NCI-H1417 treated with DMSO at 0.1 percent for 48 hours (cell line): Measurements from ENCODE around the gene OR10V1.
"Not testable (repeated sequence)": the region's sequence is repeated elsewhere in the genome, so short reads cannot be mapped to it uniquely, and the experiment has no call there.

Experiments used
- DNase-seq: peaks from one replicate; lab custom pipeline; 2025; lab: John Stamatoyannopoulos, UW

Gene OR10V1

GRCh38 chr11:59708537-59708936 is 5.1 kb downstream of the OR10V1 start:
- DNase-seq = no peak

- DNase-seq = no peak
These were observed 6.3 kb downstream of the OR10V1 start for GRCh38 chr11:59707371-59707770.

- no peak for DNase-seq
These were observed 6.9 kb downstream of the OR10V1 start for GRCh38 chr11:59706518-59707285.

DNA sequence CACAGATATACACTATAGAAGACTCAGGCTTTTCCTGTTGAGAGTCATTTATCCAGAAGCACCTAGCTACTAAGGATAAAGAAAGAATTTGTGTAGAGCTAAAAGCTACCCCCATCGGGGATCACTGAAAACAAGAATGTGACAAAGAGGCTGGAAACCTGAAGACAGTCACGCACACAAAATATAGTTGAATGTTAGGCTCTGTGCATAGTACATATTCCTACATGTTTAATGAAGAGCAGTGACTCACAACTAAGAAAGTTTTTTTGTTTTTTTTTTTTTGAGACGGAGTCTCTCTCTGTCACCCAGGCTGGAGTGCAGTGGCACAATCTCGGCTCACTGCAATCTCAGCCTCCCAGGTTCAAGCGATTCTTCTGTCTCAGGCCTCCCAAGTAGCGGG is 8.4 kb downstream of the OR10V1 start:
- no peak for DNase-seq

- DNase-seq = not testable (repeated sequence)
These were observed 10.1 kb downstream of the OR10V1 start for GRCh38 chr11:59703515-59703914.

DNA sequence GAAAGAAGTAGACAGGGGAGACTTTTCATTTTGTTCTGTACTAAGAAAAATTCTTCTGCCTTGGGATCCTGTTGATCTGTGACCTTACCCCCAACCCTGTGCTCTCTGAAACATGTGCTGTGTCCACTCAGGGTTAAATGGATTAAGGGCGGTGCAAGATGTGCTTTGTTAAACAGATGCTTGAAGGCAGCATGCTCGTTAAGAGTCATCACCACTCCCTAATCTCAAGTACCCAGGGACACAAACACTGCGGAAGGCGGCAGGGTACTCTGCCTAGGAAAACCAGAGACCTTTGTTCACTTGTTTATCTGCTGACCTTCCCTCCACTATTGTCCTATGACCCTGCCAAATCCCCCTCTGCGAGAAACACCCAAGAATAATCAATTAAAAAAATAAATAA is 13.5 kb downstream of the OR10V1 start:
- not testable (repeated sequence) for DNase-seq

DNA sequence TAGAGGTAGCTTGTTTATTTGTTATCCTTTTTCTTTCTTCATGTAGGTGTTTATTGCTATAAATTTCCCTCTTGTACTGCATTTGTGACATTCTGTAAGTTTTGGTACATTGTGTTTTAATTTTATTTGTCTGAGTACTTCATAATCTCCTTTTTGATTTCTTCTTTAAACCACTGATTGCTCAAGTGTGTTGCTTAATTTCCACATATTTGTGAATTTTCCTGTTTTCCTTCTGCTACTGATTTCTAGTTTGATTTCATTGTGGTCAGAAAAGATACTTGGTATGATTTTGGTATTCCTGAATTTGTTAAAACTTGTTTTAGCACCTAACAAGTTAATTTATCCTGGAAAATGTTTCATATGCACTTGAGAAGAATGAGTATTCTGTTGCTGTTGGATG is 15.1 kb downstream of the OR10V1 start:
- DNase-seq = no peak

- no peak for DNase-seq
These were observed 20.7 kb downstream of the OR10V1 start for GRCh38 chr11:59692915-59693314.

GRCh38 chr11:59691156-59691555 is 22.5 kb downstream of the OR10V1 start:
- no peak for DNase-seq

DNA sequence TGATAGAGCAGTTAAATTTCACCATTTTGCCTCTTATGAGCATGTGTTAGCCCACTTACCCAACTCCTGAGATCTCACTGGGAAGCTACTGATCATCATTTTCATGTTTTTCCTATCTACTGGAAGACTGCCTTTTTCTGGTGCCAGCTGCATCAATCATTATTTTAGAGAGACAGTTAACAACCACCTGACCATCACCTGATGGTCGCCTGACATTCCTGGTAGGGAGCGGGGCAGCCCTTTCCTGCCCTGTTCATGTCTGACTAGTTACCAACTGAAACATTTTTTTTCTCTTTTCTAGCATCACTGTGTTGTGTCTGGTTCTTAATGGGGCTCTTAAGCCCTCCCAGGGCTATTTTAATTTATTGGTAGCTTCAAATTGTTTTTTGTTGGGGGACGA is 24.6 kb downstream of the OR10V1 start:
- DNase-seq = no peak

GRCh38 chr11:59681260-59681725 is 32.4 kb downstream of the OR10V1 start:
- not testable (repeated sequence) for DNase-seq

GRCh38 chr11:59680287-59681154 is 33.1 kb downstream of the OR10V1 start:
- no peak for DNase-seq

GRCh38 chr11:59679347-59679746 is 34.3 kb downstream of the OR10V1 start:
- no peak for DNase-seq

- no peak for DNase-seq
These were observed 34.9 kb downstream of the OR10V1 start for GRCh38 chr11:59678813-59679165.

DNA sequence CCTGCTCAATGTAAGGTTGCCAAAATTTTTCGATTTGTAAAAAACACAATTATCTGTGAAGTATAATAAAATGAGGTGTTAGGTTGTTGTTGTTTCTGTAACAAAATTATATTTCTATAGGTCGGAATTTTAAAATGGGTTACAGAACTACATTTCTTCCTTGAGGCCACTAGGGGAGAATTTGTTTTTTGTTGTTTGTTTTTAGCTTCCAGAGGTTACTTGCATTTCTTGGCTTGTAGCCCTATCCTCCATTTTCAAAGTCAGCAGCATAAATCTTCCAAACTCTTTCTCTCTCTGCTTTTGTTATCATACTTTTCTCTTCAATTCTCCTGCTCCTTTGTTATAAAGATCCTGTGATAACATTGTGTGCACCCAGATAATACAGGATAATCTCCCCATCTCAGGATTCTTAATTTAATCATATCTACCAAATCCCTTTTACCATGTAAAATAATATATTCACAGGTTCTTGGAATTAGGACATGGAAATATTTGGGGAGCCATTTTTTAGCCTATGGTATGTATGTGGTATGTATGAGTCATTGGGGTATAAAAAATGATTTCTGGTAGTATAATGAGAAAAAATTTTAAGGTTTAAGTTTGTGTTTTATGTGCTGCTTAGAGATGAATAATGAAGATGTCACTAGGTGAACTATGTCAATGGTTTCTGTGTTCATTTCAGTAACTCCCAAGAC is 35.4 kb downstream of the OR10V1 start:
- DNase-seq = no peak

GRCh38 chr11:59676205-59676604 is 37.4 kb downstream of the OR10V1 start:
- no peak for DNase-seq

DNA sequence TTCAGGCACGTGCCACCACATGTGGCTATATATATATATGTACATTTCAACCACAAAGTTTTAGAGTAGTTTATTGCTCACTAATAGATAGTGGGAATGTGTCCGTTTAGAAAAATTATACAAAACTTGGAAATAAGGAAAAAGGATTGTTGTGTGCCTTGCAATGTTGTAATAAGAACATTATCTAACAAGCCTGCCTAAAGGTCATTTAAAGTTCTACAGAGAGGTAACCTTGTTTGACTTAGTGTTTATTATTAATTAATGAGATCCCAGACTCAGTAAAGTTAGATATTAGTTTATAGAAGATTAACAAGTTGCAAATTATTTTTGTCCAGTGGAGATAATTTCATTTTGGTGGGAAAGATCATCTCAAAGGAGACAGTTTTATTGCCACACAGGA is 39.4 kb downstream of the OR10V1 start:
- no peak for DNase-seq

GRCh38 chr11:59673291-59673690 is 40.4 kb downstream of the OR10V1 start:
- no peak for DNase-seq

- DNase-seq = no peak
These were observed 42.2 kb downstream of the OR10V1 start for GRCh38 chr11:59671471-59671870.

DNA sequence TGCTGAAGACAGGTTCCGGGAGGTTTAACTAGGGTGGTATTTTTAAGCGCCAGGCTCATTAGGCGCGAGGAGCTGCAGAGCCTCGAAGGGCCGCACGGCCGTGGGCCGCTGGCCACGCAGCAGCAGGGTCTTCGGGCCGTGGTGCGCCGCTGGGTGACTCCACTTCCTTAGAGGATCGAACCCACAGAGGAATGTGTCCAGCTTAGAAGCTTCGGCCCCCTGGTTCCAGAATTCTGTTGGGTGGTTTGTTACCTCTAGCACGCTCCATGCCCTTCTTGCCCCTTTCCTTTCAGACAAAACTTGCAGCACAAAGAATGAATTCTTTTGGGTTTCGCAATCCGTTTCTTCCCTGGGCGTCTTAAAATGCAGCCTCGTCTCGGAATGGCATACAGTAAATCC is 44.0 kb downstream of the OR10V1 start:
- DNase-seq = no peak

DNA sequence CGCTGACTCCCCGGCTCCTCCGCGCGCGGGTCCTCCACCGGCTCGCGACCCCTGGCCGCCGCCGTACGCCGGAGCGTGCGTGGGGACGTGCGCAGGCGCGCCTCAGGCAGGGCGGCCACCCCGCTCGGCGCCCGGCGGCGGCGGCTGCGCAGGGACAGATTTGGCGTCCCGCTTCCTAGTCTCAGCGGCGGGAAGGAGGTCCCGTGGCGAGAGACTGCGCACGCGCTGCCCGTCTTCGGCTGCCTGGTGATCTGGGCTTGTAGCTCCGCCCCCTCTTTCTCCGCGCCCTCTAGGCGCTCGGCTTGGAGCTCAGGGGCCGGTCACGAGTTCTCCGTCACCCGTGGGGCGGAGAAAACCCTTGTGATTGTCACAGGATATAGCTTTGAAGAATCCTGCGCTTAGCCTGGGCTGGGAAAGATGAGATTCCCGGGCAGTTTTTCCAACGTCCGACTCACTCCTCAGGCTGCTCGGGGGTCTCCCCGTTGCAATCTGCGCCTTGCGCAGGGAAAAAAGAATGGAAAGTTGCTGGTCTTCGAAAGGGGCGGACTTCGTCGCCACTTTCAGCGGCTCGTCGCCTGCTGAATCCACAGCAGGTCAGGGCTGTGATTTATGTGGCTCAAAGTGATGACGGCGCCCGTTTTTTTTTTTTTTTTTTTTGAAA is 44.6 kb downstream of the OR10V1 start, which contains the start of gene PATL1:
Gene PATL1, minus strand, starts transcription at position 88 of the 661 bp plus-strand sequence. CDS start 142 bp downstream, outside the sequence.
- peak; percentile 98 for DNase-seq
